Omental fat pad (tissue), 4 donors: ENCODE results near the gene B4GALT5. TPM values are rescaled to one million over a fixed set of nuclear protein-coding genes. Genes with fewer than 3 reads are reported as not detected.

Experiments
- ATAC-seq: fragments of 150-250 bp; one replicate; pipeline ENCODE4 v1.9.1; 2016; ENCODE audit warnings: mild to moderate bottlenecking, moderate library complexity; ENCODE audit not compliant: low FRiP score
- DNase-seq: peaks from one replicate; pipeline ENCODE4 v3.0.0-alpha.2; 2019; ENCODE audit warnings: low spot score
- total RNA-seq, 4 donors: library from RNA; depleted of rRNA; stranded (reverse); fragments of >200 nt; gene quantifications; one replicate each; pipeline ENCODE4 v1.1.0, GENCODE V29; 2016
- TF ChIP-seq, protein P1 (sequence below), 3 donors: fragments of 450-650 bp; IDR thresholded peaks; one replicate each; pipeline ENCODE4 v1.5.1; 2016 to 2017; ENCODE audit warnings: antibody characterized with exemption in 3 of 3, mild to moderate bottlenecking in 3 of 3, moderate library complexity in 2 of 3

B4GALT5 gene
- total RNA-seq, 4 donors from 2014 or later = 27.0 to 93.1 (median 31.3) TPM

DNA sequence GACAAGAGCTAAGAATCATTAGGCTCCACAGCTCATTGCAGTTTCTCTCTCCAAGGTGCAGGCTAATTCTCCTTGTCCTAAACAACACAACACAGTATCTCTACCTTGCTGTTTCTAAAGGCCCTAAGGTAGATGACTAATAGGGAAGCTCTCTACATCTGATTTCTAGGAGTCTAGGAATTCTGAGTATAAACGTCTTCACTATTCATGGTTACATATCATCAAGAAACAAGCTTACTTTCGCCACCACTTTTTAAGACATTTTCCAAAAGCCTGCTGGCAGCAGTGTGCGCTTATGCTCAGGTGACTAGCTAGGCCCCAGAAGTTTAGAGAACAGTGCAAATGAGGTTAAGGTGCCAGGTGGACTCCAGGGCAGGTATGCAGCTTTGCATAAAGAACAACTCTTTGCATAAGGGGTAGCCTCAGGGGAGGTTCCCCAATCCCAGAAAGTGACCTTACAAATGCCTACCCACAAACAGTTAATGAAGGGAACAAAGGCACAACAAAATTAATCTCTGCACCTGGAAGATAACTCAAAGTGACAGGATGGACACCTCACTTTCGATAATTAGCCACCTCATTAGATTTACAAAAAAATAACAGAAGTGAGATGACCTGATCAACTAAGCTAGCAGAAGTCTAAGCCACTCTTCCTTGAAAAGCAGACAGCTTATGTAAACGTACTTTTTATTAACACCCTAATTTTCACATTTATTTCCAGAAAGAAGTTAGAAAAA is 20.1 kb downstream of the B4GALT5 start:
- TF ChIP-seq, protein P1, sequence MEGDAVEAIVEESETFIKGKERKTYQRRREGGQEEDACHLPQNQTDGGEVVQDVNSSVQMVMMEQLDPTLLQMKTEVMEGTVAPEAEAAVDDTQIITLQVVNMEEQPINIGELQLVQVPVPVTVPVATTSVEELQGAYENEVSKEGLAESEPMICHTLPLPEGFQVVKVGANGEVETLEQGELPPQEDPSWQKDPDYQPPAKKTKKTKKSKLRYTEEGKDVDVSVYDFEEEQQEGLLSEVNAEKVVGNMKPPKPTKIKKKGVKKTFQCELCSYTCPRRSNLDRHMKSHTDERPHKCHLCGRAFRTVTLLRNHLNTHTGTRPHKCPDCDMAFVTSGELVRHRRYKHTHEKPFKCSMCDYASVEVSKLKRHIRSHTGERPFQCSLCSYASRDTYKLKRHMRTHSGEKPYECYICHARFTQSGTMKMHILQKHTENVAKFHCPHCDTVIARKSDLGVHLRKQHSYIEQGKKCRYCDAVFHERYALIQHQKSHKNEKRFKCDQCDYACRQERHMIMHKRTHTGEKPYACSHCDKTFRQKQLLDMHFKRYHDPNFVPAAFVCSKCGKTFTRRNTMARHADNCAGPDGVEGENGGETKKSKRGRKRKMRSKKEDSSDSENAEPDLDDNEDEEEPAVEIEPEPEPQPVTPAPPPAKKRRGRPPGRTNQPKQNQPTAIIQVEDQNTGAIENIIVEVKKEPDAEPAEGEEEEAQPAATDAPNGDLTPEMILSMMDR (IDR thresholded peaks at IDR 0.05) = no peak
- no peak for ATAC-seq
- no peak for DNase-seq

DNA sequence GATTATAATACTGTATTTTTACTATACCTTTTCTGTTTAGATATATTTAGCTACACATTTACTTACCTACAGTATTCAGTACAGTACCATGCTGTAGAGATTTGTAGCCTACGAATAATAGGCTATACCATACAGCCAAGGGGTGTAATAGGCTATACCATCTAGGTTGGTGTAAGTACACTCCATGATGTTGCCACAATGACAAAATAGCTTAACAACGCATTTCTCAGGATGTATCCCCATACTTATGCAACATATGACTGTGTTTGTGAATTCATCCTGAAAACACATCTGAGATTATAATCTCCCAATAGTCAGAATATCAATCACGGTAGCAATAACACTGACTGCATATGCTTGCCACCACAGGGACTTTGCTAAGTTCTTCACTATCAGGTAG is 20.7 kb downstream of the B4GALT5 start:
- ATAC-seq (no peak), DNase-seq (no peak)
- TF ChIP-seq, protein P1 (IDR thresholded peaks at IDR 0.05) = no peak

DNA sequence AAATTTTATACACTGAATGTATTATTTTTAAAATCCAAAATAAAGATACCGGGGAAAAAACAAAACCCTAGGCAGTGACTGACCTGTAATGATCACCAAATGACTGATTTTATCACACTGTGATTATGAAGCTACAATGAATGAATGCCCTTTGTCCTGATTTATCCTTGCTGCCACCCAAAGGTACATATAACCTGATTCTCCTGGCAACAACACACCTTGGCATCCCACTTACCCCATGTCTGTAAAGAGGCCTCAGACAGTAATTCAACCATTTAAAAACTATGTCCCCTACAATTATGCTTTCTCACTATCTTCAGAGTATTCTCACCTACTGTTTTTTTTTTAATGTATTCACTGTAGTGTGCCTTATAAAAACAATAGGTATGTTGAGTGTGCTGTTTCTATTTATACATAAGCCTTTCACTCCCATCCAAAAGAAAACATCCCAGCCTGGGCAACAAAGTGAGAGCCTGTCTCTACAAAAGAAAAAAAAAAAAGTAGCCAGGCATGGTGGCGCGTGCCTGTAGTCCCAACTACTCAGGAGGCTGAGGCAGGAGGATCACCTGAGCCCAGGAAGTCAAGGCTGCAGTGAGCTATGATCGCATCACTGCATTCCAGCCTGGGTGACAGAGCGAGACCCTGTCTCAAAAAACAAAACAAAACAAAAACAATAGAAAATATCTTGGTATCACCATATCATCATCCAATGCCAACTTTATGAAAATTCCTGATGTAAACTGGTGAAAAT is 21.7 kb downstream of the B4GALT5 start:
- DNase-seq (no peak), ATAC-seq (no peak)
- TF ChIP-seq, protein P1 (IDR thresholded peaks at IDR 0.05) = no peak

DNA sequence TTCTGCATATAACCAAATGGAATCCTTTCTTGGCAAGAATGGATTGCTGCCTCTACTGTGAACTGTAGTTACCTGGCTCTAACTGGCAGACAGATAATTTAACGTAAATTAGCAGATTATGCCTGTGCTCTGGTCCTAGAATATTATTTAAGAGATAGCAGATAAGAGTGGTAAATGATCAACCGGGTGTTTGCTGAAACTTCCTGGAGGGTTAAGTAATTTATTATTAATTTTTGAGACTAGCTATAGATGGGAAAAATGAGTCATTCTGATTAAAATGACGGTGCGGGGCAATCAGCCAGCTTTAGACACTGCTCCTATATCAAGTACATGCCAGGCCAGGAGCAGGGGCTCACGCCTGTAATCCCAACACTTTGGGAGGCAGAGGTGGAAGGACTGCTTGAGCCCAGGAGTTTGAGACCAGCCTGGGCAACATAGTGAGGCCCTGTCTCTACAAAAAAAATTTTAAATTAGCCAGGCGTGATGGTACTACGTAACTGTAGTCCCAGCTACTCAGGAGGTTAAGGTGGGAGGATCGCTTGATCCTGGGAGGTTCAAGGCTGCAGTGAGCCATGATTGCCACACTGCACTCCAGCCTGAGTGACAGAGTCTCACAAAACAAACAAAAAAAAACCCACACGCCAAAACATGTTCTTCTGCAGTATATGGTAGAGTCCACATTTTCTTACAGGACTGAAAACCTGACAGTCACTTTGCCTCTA is 22.6 kb downstream of the B4GALT5 start:
- TF ChIP-seq, protein P1 (IDR thresholded peaks at IDR 0.05) = no peak
- ATAC-seq = peak; percentile 59
- no peak for DNase-seq

DNA sequence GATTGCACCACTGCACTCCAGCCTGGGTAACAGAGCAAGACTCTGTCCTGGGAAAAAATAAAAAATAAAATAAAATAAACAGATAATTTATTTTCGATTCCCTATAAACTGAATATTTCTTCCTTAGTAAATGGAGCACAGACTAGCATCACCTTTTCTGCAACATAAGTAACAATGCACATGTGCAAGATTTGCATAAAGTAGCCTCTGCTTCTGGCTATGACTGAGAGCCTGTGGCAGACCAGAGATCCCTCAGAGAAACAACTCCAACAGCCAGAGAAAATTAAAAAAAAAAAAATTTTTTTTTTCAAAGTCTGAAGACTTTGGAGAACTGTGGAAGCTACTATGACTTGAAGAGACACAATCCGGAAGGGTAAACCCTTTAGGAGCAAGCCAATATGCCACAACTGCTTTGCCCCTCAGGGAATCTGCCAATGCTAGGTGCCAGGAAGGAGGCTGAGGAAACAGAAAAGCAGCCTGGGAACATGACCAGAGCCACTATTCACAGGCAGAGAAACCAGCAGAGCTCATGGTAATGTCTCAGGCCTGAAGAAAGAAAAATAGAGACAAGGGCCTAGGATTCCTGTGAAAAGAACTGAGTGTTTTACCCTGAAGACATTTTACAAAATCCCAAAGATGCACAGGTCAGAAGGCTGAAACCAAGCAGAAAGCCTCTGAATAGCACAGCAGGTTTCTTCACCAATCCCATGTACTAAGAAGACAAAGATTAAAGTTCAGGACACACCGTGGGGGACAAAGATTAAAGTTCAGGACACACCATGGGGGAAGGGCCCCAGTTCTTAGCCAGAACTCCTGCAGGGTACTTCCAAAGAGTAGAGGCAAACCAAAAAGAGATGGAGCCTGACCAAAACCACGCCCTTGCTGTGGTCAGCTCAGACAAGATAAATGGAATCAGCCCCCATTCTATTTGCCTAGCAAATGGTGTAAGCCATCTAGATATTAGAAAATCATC is 25.8 kb downstream of the B4GALT5 start:
- TF ChIP-seq, protein P1 (IDR thresholded peaks at IDR 0.05) = no peak
- no peak for ATAC-seq

DNA sequence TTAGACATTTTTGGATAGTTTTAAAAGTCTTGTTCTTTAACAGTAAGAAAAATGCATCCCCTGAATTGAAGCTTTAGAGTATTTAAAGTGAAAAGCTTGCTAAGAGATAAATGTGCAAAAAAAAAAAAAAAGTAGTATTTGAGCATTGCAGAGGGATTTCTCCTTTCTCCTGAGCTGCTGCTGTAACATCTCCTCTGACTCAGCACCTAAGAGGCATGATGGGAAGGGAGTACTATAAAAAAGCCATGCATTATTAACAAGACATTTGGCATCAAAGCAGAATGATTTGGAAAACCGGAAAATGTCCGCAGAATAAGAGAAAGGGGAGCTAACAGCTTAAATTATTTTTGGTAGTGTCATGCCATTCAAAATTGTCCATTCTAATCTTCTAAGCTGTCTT is 27.9 kb downstream of the B4GALT5 start:
- peak; percentile 64 for ATAC-seq
- TF ChIP-seq, protein P1 (IDR thresholded peaks at IDR 0.05) = no peak
- DNase-seq = no peak

More for the DNA sequence above, 25.8 kb downstream of the B4GALT5 start:
- no peak for DNase-seq
